Subcutaneous adipose tissue (tissue), 4 donors: ENCODE results near the gene MRPS7. TPM values are rescaled to one million over a fixed set of nuclear protein-coding genes. Genes with fewer than 3 reads are reported as not detected.

Source experiments
- CTCF ChIP-seq: fragments of 450-650 bp; IDR thresholded peaks from one replicate; pipeline ENCODE4 v1.5.1; 2016; ENCODE audit warnings: low read depth, mild to moderate bottlenecking, control low read depth, antibody characterized with exemption, moderate library complexity
- total RNA-seq, 4 donors: library from RNA; depleted of rRNA; stranded (reverse); fragments of >200 nt; gene quantifications; one replicate each; pipeline ENCODE4 v1.1.0, GENCODE V29; 2016

The MRPS7 gene
- total RNA-seq, 4 donors from 2014 or later = 25.7 to 42.8 (median 38.5) TPM

GRCh38 chr17:75301049-75301448, 39.4 kb downstream of the MRPS7 start:
- TF ChIP-seq CTCF = no peak

GRCh38 chr17:75301502-75302206, 40.0 kb downstream of the MRPS7 start:
- no peak for TF ChIP-seq CTCF

- no peak for TF ChIP-seq CTCF
These were observed 46.5 kb downstream of the MRPS7 start for GRCh38 chr17:75307957-75308731.

- TF ChIP-seq CTCF = no peak
These were observed 47.3 kb downstream of the MRPS7 start for GRCh38 chr17:75308732-75309629.

- no peak for TF ChIP-seq CTCF
These were observed 52.4 kb downstream of the MRPS7 start for GRCh38 chr17:75313941-75314551.

GRCh38 chr17:75315541-75316243, 54.0 kb downstream of the MRPS7 start:
- no peak for TF ChIP-seq CTCF

Other genes starting within 250 kb of the MRPS7 start
- 10 to 100 TPM; 34.8 to 53.5 (median 45.1) TPM for gene MRPL58, start 249.2 kb upstream of the MRPS7 start, total RNA-seq
- gene ATP5PD, start 214.9 kb upstream of the MRPS7 start, total RNA-seq = 100 to 1,000 TPM; 236 to 509 (median 283) TPM
- 10 to 100 TPM; 18.9 to 30.8 (median 24.2) TPM for gene KCTD2, start 214.7 kb upstream of the MRPS7 start, total RNA-seq
- gene SLC16A5, start 173.9 kb upstream of the MRPS7 start, total RNA-seq = 10 to 100 TPM; 11.7 to 30.0 (median 13.2) TPM
- gene ARMC7, start 151.9 kb upstream of the MRPS7 start, total RNA-seq = 1 to 10 TPM; 3.1 to 7.0 (median 6.1) TPM
- gene NT5C, start 130.1 kb upstream of the MRPS7 start, total RNA-seq = 10 to 100 TPM; 35.4 to 92.3 (median 69.9) TPM
- 10 to 100 TPM; 18.7 to 41.1 (median 22.8) TPM for gene JPT1, start 107.4 kb upstream of the MRPS7 start, total RNA-seq
- gene SUMO2, start 78.9 kb upstream of the MRPS7 start, total RNA-seq = 10 to 100 TPM; 41.1 to 77.0 (median 69.2) TPM
- gene NUP85, start 56.2 kb upstream of the MRPS7 start, total RNA-seq = 10 to 100 TPM; 28.9 to 48.8 (median 41.0) TPM
- 10 to 100 TPM; 21.5 to 36.0 (median 25.0) TPM for gene GGA3, start 273 bp upstream of the MRPS7 start, total RNA-seq
- 10 to 100 TPM; 14.3 to 44.2 (median 31.1) TPM for gene MIF4GD, start 9.4 kb downstream of the MRPS7 start, total RNA-seq
- gene SLC25A19, start 27.6 kb downstream of the MRPS7 start, total RNA-seq = 10 to 100 TPM in 3 of 4 donors, 1 to 10 TPM in 1; 8.4 to 18.5 (median 14.3) TPM
- gene GRB2, start 143.8 kb downstream of the MRPS7 start, total RNA-seq = 100 to 1,000 TPM in 2 of 4 donors, 10 to 100 TPM in 2; 69.3 to 133 (median 114) TPM
- gene TMEM94, start 194.8 kb downstream of the MRPS7 start, total RNA-seq = 10 to 100 TPM; 35.0 to 80.2 (median 45.9) TPM